IMR-90 (cell line): ENCODE measurements around the gene PRKCE. TPM values are rescaled to one million over a fixed set of nuclear protein-coding genes. Genes with fewer than 3 reads are reported as not detected.

Experiments used
- ATAC-seq: fragments of 200-7000 bp; cut with Tn5 transposase; 2 replicates; pipeline ENCODE4 v1.9.1; 2020; ENCODE audit warnings: low read depth, mild to moderate bottlenecking, moderate library complexity
- BruUV-seq: library from RNA; stranded (reverse); fragments of 400-500 nt; replicated peaks from 2 replicates; lab custom pipeline; 2021; lab: Mats Ljungman, UMichigan
- CTCF ChIA-PET: fragments of 300-600 bp; formaldehyde crosslinking; extraction: SDS; loops from one replicate; lab custom pipeline; 2021; ENCODE audit warnings: antibody characterized with exemption; lab: Yijun Ruan, JAX
- POLR2A ChIA-PET: fragments of 300-600 bp; sonication (Branson Sonifier 250); formaldehyde crosslinking; loops from one replicate; lab custom pipeline; 2022; ENCODE audit warnings: antibody characterized with exemption; ENCODE audit not compliant: unreplicated experiment; lab: Charles Lee
- DNase-seq: peaks from one replicate; pipeline ENCODE4 v3.0.0; 2013
- H2AFZ ChIP-seq: replicated peaks from 2 replicates; pipeline ENCODE3; 2013; ENCODE audit warnings: low read length, mild to moderate bottlenecking; ENCODE audit not compliant: poor library complexity
- H2AK5ac ChIP-seq: 2 replicates; pipeline ENCODE4 v1.6.1; 2013; ENCODE audit warnings: low read depth, low read length, inconsistent platforms
- H2AK9ac ChIP-seq: replicated peaks from 2 replicates; pipeline ENCODE3; 2013; ENCODE audit warnings: mild to moderate bottlenecking, low read depth, low read length, moderate library complexity; ENCODE audit not compliant: poor library complexity
- H2BK120ac ChIP-seq: 2 replicates; pipeline ENCODE4 v1.6.1; 2013; ENCODE audit warnings: low read depth, low read length, inconsistent platforms
- H2BK15ac ChIP-seq: 3 replicates; pipeline ENCODE4 v1.6.1; 2013; ENCODE audit warnings: low read depth, low read length, inconsistent platforms
- H2BK20ac ChIP-seq: 2 replicates; pipeline ENCODE4 v1.6.1; 2013; ENCODE audit warnings: low read depth, mild to moderate bottlenecking, inconsistent platforms, low read length, moderate library complexity
- H2BK5ac ChIP-seq: 2 replicates; pipeline ENCODE4 v1.6.1; 2013; ENCODE audit warnings: mild to moderate bottlenecking, low read depth, low read length, inconsistent platforms; ENCODE audit not compliant: poor library complexity, severe bottlenecking
- H3K14ac ChIP-seq: replicated peaks from 2 replicates; pipeline ENCODE4 v1.6.1; 2013; ENCODE audit warnings: low read depth, low read length, inconsistent platforms
- H3K18ac ChIP-seq: 2 replicates; pipeline ENCODE4 v1.6.1; 2013; ENCODE audit warnings: low read depth, low read length, control low read depth
- H3K23ac ChIP-seq: 2 replicates; pipeline ENCODE4 v1.6.1; 2013; ENCODE audit warnings: low read depth, low read length, inconsistent platforms
- H3K27ac ChIP-seq: 2 replicates; pipeline ENCODE4 v1.5.1; 2013; ENCODE audit warnings: mild to moderate bottlenecking, control low read depth, low read length; ENCODE audit not compliant: insufficient read depth
- H3K27me3 ChIP-seq: 2 replicates; pipeline ENCODE4 v1.6.1; 2013; ENCODE audit warnings: low read length; ENCODE audit not compliant: control insufficient read depth, insufficient read depth
- H3K36me3 ChIP-seq: 2 replicates; pipeline ENCODE4 v1.6.1; 2013; ENCODE audit warnings: low read length, mixed read lengths; ENCODE audit not compliant: control insufficient read depth, insufficient read depth
- H3K4ac ChIP-seq: 2 replicates; pipeline ENCODE4 v1.6.1; 2013; ENCODE audit warnings: low read depth, low read length, inconsistent platforms
- H3K4me1 ChIP-seq: 2 replicates; pipeline ENCODE4 v1.6.1; 2013; ENCODE audit warnings: low read length, mixed read lengths; ENCODE audit not compliant: control insufficient read depth, insufficient read depth
- H3K4me2 ChIP-seq: 2 replicates; pipeline ENCODE4 v1.6.1; 2013; ENCODE audit warnings: low read depth, mild to moderate bottlenecking, control low read depth, low read length, moderate library complexity
- H3K4me3 ChIP-seq: 2 replicates; pipeline ENCODE4 v1.5.1; 2013; ENCODE audit warnings: low read depth, mild to moderate bottlenecking, control low read depth, low read length, moderate library complexity; ENCODE audit not compliant: insufficient read depth
- H3K56ac ChIP-seq: 2 replicates; pipeline ENCODE4 v1.6.1; 2013; ENCODE audit warnings: low read length, inconsistent platforms; ENCODE audit not compliant: insufficient read depth; ENCODE audit errors: extremely low read depth
- H3K79me1 ChIP-seq, 2 experiments: 2 replicates each; pipeline ENCODE4 v1.6.1; 2013; ENCODE audit warnings: low read length in 2 of 2, inconsistent platforms in 1 of 2, low read depth in 1 of 2
- H3K9ac ChIP-seq: 2 replicates; pipeline ENCODE4 v1.6.1; 2013; ENCODE audit warnings: low read depth, low read length, control low read depth
- H3K9me1 ChIP-seq: 2 replicates; pipeline ENCODE4 v1.6.1; 2013; ENCODE audit warnings: low read length, inconsistent platforms; ENCODE audit not compliant: insufficient read depth
- H3K9me3 ChIP-seq: 2 replicates; pipeline ENCODE4 v1.6.1; 2013; ENCODE audit warnings: low read length; ENCODE audit not compliant: control insufficient read depth, insufficient read depth
- H4K20me1 ChIP-seq: 2 replicates; pipeline ENCODE4 v1.6.1; 2013; ENCODE audit warnings: low read length, inconsistent platforms; ENCODE audit not compliant: insufficient read depth
- H4K5ac ChIP-seq: 2 replicates; pipeline ENCODE4 v1.6.1; 2013; ENCODE audit warnings: mild to moderate bottlenecking, low read depth, low read length, control low read depth
- H4K8ac ChIP-seq, 2 experiments: 2 replicates each; pipeline ENCODE4 v1.6.1; 2013; ENCODE audit warnings: low read depth in 2 of 2, low read length in 2 of 2, control low read depth in 1 of 2, inconsistent platforms in 1 of 2
- H4K91ac ChIP-seq: 2 replicates; pipeline ENCODE4 v1.6.1; 2013; ENCODE audit warnings: low read depth, low read length, inconsistent platforms; ENCODE audit not compliant: insufficient read depth
- BHLHE40 ChIP-seq: fragments of 150-350 bp; IDR thresholded peaks from 2 replicates; pipeline ENCODE4 v1.6.1; 2016; ENCODE audit warnings: mild to moderate bottlenecking, low read depth, low read length
- CEBPB ChIP-seq: IDR thresholded peaks from 2 replicates; pipeline ENCODE4 v1.6.1; 2012; ENCODE audit warnings: low read depth, low read length, improper control_type of control experiment
- ELK1 ChIP-seq: fragments of 150-350 bp; IDR thresholded peaks from 2 replicates; pipeline ENCODE4 v1.6.1; 2016; ENCODE audit warnings: low read depth, mild to moderate bottlenecking, low read length, moderate library complexity, borderline replicate concordance
- FOS ChIP-seq: fragments of 150-350 bp; IDR thresholded peaks from 2 replicates; pipeline ENCODE4 v1.6.1; 2016; ENCODE audit warnings: low read depth, low read length
- MXI1 ChIP-seq: IDR thresholded peaks from 2 replicates; pipeline ENCODE4 v1.6.1; 2012; ENCODE audit warnings: low read depth, mild to moderate bottlenecking, low read length, moderate library complexity, borderline replicate concordance
- NFE2L2 ChIP-seq: fragments of 150-350 bp; IDR thresholded peaks from 2 replicates; pipeline ENCODE4 v1.6.1; 2016; ENCODE audit warnings: low read depth, mild to moderate bottlenecking, low read length
- POLR2A ChIP-seq: IDR thresholded peaks from 2 replicates; pipeline ENCODE4 v1.6.1; 2012; ENCODE audit warnings: mild to moderate bottlenecking, low read depth, low read length
- RFX5 ChIP-seq: IDR thresholded peaks from 2 replicates; pipeline ENCODE4 v1.8.0; 2012; ENCODE audit warnings: low read depth, mild to moderate bottlenecking, low read length, moderate library complexity
- USF2 ChIP-seq: fragments of 150-350 bp; IDR thresholded peaks from 2 replicates; pipeline ENCODE4 v1.6.1; 2017; ENCODE audit warnings: mild to moderate bottlenecking, antibody characterized with exemption, low read length, low read depth
- WGBS, 2 experiments: methylation state at CpG; one replicate each; pipeline versions ENCODE4 v1.1.5 to v1.1.7; 2013; ENCODE audit warnings: missing lambda C conversion rate in 2 of 2; ENCODE audit not compliant: insufficient read length in 1 of 2; ENCODE audit errors: extremely low coverage in 2 of 2; 5-methylcytosine and 5-hydroxymethylcytosine counted together
- dilution Hi-C: fragments of 300-500 bp; cut with HindIII; formaldehyde crosslinking; loops from one replicate; pipeline ENCODE4 v1.14.3; 2018; ENCODE audit warnings: low sequenced_read_pairs; ENCODE audit not compliant: unreplicated experiment
- in situ Hi-C: fragments of 300-500 bp; cut with MboI; formaldehyde crosslinking; loops from 3 replicates; pipeline ENCODE4 v1.14.3; 2019; ENCODE audit warnings: low sequenced_read_pairs, inconsistent platforms, mixed read lengths
- intact Hi-C: fragments of 100-400 bp; cut with micrococcal nuclease; formaldehyde crosslinking; loops from 2 replicates; pipeline ENCODE4 v1.10.0; 2022
- polyA plus RNA-seq, 3 experiments: library from polyadenylated mRNA; depleted of rRNA; stranded (reverse); fragments of >200 nt; gene quantifications; 2 replicates each; pipeline ENCODE4 v1.2.3, GENCODE V29; 2012; ENCODE audit warnings: low replicate concordance in 1 of 3
- total RNA-seq: library from RNA; depleted of rRNA; stranded (reverse); fragments of >200 nt; gene quantifications from 2 replicates; pipeline ENCODE4 v1.2.3, GENCODE V29; 2012

Gene PRKCE
- total and polyA plus RNA-seq, 2 of the 4 experiments (the other 2 are of a cell fraction): 8.1 to 32.4 TPM

- Histone ChIP-seq H3K9me3 (no peaks in the 10 kb centered on the region), H2BK120ac (no peak overlapping the region), H3K14ac (no peak overlapping the region), H3K4me3 (no peak overlapping the region), H2AK9ac (no peak overlapping the region), H3K56ac (no peak overlapping the region), H4K20me1 (peaks cover 16% of the 10 kb centered on the region), H2AFZ (no peak overlapping the region), H3K79me1 (peaks cover 0 to 35% of the 10 kb centered on the region in 2 experiments; a peak in 2 of 4 replicates), H4K91ac (no peak overlapping the region), H4K5ac (no peak overlapping the region), H2AK5ac (no peak overlapping the region), H3K4me2 (no peak overlapping the region), H3K18ac (no peak overlapping the region), H2BK20ac (no peak overlapping the region), H3K4ac (no peak overlapping the region), H2BK5ac (no peak overlapping the region), H3K27me3 (no peaks in the 10 kb centered on the region), H4K8ac (no peak overlapping the region), H3K9me1 (0 out of 2 replicates have a peak, but pooled peaks cover 4% of the 10 kb centered on the region), H3K4me1 (no peaks in the 10 kb centered on the region), H3K36me3 (no peaks in the 10 kb centered on the region), H3K23ac (no peak overlapping the region), H2BK15ac (no peak overlapping the region), H3K9ac (no peak overlapping the region), H3K27ac (no peak overlapping the region)
- BruUV-seq: no TSS peak
- ChIA-PET POLR2A (no interaction called here), CTCF (no interaction called here)
- in situ Hi-C loops: no loop called here
- TF ChIP-seq USF2 (no peak), RFX5 (no peak), CEBPB (no peak), ELK1 (no peak), FOS (no peak), BHLHE40 (no peak), NFE2L2 (no peak), POLR2A (no peak), MXI1 (no peak)
- 100% methylated on average over 2 of the region's 12 CpGs; no CpG with 5 or more reads in 1 of the 2 experiments for WGBS, 2 experiments
- ATAC-seq: no peak
- DNase-seq: no peak
- intact Hi-C loops: no loop called here
- dilution Hi-C loops: no loop called here
Measured at GRCh38 chr2:45691171-45691999, 39.9 kb downstream of the PRKCE start.
